Ureter (tissue), 1 donor: ENCODE measurements around the gene LIN7C. TPM values are rescaled to one million over a fixed set of nuclear protein-coding genes. Genes with fewer than 3 reads are reported as not detected.
A peak's percentile ranks its signal among the peaks of the same experiment; 100 is the strongest.
"Not testable (repeated sequence)": the region's sequence is repeated elsewhere in the genome, so short reads cannot be mapped to it uniquely, and the experiment has no call there.

Experiments used
- DNase-seq: peaks from one replicate; pipeline ENCODE4 v3.0.0-alpha.2; 2020; ENCODE audit warnings: low spot score
- total RNA-seq: library from RNA; stranded (reverse); gene quantifications from one replicate; pipeline ENCODE4 v1.2.4, GENCODE V29; 2023
- donor health status: DM: yes; HTN: yes; CAD: no.

Gene LIN7C, protein sequence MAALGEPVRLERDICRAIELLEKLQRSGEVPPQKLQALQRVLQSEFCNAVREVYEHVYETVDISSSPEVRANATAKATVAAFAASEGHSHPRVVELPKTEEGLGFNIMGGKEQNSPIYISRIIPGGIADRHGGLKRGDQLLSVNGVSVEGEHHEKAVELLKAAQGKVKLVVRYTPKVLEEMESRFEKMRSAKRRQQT
- total RNA-seq: 34.9 TPM

- peak; percentile 98 for DNase-seq
Measured at GRCh38 chr11:27506200-27507182, at the start of gene LIN7C. LIN7C (minus strand) TSS chr11:27506769; CDS start chr11:27506752, 17 bp downstream.

DNA sequence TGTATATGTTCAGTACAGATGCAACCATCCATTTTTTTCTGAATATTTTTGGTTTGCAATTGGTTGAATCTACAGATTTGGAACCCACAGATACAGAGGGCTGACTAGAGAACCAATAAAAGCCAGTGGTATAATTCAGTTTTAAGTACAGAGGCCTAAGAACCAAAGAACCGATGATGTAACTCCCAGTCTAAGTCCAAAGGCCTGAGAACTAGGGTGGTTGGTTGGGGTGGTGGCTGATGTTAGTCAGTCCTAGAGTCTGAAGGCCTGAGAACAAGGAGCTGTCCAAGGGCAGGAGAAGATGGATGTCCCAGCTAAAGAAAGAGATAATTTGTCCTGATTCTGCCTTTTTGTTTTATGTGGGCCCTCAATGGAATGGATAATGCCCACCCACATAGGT, 48.7 kb upstream of the LIN7C start:
- DNase-seq: no peak

- no peak for DNase-seq
Measured at GRCh38 chr11:27553186-27553585, 46.6 kb upstream of the LIN7C start.

DNA sequence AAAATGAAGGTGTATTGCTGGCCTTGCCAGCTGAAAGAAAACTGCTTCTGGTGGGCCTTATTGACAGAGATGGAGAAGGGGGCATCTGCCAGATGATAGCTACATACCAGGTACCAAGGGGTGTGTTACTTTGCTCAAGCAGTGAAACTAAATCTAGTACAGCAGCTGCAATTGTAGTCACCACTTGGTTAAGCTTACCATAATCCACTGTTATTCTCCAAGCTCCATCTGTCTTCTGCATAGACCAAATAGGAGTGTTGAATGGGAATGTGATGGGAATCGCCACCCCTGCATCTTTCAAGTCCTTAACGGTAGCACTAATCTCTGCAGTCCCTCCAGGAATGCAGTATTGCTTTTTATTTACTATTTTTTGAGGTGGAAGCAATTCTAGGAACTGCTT, 45.8 kb upstream of the LIN7C start:
- DNase-seq: no peak

GRCh38 chr11:27551127-27551526, 44.6 kb upstream of the LIN7C start:
- DNase-seq: no peak

DNA sequence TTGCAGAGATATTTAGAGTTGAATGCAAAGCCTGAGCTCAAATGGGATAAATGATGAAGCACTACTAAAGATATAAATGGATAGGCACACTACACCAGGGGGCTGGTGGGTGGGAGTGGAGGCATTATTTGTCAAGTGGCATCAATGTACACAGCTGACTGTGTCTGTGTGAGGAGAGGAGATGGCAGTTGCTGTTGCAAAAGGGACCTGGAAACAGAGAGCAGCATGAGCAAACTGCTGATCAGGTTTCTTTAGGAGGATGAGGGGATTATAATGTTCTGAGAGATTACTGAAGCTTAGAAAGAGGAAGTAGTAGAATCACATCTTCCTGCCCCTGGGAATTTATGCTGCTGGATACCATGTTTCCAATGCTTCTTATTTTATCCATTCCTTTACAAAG, 39.4 kb upstream of the LIN7C start:
- DNase-seq: no peak

DNA sequence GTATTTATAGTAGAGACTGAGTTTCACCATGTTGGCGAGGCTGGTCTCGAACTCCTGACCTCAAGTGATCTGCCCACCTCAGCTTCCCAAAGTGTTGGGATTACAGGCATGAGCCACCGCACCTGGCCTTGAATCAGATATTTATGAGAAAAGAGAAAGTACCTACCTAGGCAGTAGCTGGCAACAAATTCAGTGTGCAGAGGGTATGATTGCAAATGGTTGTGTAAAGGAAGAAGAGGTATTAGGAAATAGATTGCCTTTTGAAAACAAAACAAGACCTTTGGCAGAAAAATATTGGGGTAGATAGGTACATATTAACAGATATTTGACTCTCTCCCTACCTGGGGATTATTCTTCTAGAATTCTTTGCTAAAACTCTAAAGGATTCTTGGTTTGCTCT, 38.5 kb upstream of the LIN7C start:
- DNase-seq: no peak

GRCh38 chr11:27541790-27542189, 35.2 kb upstream of the LIN7C start:
- DNase-seq: no peak

DNA sequence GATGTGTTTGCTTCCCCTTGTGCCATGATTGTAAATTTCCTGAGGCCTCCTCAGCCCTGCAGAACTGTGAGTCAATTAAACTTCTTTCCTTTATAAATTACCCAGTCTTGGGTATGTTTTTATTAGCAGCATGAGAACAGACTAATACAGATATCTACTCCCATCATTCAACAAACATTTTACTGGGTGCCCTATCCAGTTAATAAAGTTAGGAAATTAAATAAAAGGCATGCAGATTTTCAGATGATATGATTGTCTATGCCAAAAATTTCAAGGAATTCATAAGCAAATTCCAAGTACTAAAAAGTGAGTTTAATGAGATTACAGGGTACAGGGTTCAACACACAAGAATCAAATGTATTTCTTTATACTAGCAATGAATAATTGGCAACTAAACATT, 33.5 kb upstream of the LIN7C start:
- no peak for DNase-seq

DNA sequence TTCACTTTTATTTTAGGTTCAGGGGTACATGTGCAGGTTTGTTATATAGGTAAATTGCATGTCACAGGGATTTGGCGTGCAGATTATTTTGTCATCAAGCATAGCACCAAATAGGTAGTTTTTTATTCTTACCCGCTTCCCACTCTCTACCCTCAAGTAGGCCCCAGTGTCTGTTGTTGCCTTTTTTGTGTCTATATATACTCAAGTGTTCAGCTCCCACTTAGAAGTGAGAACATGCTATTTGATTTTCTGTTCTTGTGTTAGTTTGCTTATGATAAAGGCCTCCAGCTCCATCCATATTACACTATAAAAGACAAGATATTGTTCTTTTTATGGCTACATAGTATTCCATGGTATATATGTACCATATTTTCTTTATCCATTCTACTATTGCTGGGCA, 28.5 kb upstream of the LIN7C start:
- no peak for DNase-seq

- no peak for DNase-seq
Measured at GRCh38 chr11:27532652-27533325, 26.2 kb upstream of the LIN7C start.

- DNase-seq: no peak
Measured at GRCh38 chr11:27528712-27529111, 22.1 kb upstream of the LIN7C start.

DNA sequence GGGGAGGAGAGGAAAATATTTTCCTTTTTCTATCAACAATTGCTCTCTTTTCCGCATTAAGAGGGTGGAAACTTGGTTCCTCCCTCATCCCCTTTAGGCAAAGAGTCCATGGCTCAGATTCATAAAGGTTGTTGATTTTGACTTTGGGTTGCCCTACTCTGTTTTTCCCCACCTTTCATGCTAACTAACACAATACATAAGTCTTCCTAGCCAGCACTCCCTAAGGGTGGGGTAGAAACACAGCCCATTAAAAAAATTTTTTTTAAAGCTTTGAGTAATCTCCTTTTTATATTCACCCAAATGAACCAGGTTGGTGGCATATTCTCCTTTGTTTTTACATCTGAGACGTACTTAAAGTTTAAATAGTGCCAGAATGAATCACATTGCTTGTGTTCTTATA, 20.0 kb upstream of the LIN7C start:
- DNase-seq: no peak

- DNase-seq: no peak
Measured at GRCh38 chr11:27525824-27526516, 19.4 kb upstream of the LIN7C start.

- no peak for DNase-seq
Measured at GRCh38 chr11:27524155-27524554, 17.6 kb upstream of the LIN7C start.

- no peak for DNase-seq
Measured at GRCh38 chr11:27520226-27520625, 13.7 kb upstream of the LIN7C start.

GRCh38 chr11:27518518-27518917, 11.9 kb upstream of the LIN7C start:
- no peak for DNase-seq

DNA sequence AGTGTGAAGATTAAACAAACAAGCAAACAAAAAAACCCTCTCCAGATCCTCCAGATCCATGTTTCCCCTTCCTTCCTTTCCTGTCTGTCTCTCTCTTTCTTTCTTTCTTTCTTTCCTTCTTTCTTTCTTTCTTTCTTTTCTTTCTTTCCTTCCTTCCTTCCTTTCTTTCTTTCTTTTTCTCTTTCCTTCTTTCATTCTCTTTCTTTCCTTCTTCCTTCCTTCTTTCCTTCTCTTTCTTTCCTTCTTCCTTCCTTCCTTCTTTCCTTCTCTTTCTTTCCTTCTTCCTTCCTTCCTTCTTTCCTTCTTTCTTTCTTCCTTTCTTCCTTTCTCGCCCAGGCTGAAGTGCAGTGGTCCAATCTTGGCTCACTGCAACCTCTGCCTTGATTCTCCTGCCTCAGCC, 10.9 kb upstream of the LIN7C start:
- DNase-seq: not testable (repeated sequence)

DNA sequence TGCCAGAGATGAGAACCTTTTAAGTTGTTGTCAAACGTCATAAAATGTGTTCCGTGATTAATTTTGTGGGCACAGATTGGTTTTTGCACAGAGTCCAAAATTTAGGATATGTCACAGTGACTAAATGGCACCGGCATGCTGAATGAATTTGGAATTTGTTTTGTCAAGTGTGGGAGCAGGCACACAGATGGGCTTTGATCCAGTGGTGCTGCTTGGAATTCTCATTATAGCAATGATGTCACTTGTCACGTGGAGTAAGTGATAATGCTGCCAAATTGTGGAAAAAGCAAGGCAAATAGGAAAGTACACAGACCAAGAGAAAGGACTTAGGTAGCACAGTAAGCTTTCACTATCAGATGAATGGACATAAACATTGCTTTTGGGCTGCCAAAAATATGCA, 8.0 kb upstream of the LIN7C start:
- DNase-seq: no peak

DNA sequence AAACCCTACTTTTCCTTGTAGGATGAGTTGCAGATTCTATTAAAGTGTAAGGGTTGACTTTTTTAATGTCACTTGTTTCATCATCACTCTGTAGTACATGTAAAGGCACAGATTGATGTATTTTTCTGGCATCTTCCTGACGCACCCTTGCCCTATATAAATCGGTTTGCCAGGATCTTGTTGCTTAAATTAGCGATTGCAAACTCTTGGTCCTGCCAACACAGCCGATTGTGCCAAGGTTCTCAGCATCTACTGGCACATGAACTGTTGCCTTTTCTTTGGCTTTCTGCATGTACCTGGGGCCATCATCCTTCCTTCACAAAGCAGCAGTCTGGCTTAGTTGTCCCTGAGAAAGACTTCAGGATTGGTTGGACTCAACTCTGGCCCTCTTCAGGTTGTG, 7.5 kb upstream of the LIN7C start:
- no peak for DNase-seq

DNA sequence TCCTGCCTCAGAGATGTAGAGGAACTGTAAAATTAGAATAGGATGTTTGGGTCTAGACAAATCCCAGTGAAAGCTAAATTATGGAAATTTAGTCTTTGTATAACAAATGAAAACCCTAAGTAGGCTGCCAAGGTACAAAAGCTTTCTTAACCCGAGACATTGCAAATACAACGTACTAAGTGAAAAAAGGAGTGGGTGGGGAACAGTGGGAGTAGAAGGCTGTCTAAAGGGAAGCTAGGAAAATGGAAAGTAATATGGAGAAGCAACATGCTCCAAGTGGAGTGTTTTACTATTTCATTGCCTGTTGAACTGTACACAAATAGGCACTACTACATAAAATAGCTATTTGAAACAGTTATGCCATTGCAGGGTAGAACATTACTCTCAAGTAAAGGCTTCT, 6.8 kb upstream of the LIN7C start:
- no peak for DNase-seq

DNA sequence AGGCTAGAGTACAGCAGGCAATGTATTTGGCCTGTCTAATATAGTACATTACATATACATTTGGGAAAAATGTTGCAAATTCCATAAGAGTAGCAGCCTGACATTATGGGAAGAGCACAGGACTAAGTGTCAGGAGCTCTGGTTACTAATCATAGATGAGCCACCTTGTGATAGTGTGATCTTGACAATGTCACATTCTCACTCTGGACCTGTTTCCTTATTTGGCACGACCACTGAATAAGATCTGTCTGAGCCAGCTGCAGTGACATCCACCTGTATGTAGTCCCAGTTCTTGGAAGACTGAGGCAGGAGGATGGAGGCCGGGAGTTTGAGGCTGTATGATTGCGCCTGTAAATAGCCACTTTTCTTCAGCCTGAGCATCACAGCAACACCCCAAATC, 5.7 kb upstream of the LIN7C start:
- no peak for DNase-seq
